Fibroblast of the aortic adventitia (primary cell): ENCODE results near the gene BMS1. TPM values are rescaled to one million over a fixed set of nuclear protein-coding genes. Genes with fewer than 3 reads are reported as not detected.

Experiments
- DNase-seq: peaks from one replicate; pipeline ENCODE4 v3.0.0-alpha.2; 2010; ENCODE audit warnings: low read depth
- H3K4me3 ChIP-seq: 2 replicates; pipeline ENCODE4 v1.5.1; 2011; ENCODE audit warnings: low read depth, mild to moderate bottlenecking, control low read depth, low read length, moderate library complexity
- total RNA-seq: library from RNA; depleted of rRNA; stranded (reverse); fragments of >200 nt; gene quantifications from 2 replicates; pipeline ENCODE4 v1.2.3, GENCODE V29; 2012; ENCODE audit warnings: low replicate concordance
- TF ChIP-seq, protein P1 (sequence below): IDR thresholded peaks from 2 replicates; pipeline ENCODE4 v1.5.1; 2011; ENCODE audit warnings: mild to moderate bottlenecking, low read length, control low read depth, inconsistent platforms; ENCODE audit not compliant: insufficient read depth

Gene BMS1
- total RNA-seq, 1 donor: 16.1 TPM

DNA sequence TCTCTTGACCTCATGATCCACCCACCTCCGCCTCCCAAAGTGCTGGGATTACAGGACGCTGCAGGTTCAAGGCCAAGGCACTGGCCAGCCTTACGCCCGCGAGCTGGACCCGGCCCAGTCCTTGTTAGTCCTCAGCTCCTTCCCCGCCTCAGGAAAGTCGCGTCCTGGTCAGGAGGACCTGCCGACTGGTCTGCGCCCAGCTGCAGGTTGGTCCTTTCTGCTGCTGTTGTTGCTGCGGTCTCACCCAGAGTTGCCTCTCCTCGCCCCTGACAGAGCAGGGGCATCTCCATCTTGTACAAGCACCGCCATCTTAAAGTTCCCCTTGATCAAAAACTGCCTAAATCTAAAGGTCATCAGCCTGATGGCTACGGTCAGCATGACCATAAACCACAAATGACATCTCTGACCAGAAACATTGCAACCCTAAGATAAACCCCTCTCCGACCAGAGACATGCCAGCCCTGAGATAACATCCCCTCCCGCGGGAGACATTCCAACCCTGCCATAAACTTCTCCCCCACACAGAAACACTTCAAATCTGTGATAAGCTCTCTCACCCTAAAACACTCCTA is 13.9 kb upstream of the BMS1 start:
- no peak for DNase-seq
- TF ChIP-seq, protein P1, sequence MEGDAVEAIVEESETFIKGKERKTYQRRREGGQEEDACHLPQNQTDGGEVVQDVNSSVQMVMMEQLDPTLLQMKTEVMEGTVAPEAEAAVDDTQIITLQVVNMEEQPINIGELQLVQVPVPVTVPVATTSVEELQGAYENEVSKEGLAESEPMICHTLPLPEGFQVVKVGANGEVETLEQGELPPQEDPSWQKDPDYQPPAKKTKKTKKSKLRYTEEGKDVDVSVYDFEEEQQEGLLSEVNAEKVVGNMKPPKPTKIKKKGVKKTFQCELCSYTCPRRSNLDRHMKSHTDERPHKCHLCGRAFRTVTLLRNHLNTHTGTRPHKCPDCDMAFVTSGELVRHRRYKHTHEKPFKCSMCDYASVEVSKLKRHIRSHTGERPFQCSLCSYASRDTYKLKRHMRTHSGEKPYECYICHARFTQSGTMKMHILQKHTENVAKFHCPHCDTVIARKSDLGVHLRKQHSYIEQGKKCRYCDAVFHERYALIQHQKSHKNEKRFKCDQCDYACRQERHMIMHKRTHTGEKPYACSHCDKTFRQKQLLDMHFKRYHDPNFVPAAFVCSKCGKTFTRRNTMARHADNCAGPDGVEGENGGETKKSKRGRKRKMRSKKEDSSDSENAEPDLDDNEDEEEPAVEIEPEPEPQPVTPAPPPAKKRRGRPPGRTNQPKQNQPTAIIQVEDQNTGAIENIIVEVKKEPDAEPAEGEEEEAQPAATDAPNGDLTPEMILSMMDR: no peak
- H3K4me3 ChIP-seq: no peak overlapping the region

DNA sequence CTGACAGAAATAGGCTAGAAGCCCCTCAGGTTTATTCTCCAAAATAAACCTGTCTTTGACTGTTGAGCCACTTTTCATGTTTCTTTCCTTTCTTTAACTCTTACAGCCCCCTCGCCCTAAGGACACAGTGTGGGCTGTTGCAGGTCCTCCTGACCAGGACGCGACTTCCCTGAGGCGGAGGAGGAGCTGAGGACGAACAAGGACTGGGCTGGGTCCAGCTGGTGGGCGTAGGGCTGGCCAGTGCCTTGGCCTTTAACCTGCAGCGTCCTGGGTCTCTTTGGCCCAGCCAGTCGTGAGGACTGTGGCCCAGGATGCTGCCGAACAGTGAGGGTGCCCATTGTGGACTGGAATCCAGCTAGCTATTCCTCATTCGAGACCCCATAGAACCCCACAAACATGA is 13.4 kb upstream of the BMS1 start:
- TF ChIP-seq, protein P1: no peak
- H3K4me3 ChIP-seq: no peak overlapping the region
- DNase-seq: no peak

DNA sequence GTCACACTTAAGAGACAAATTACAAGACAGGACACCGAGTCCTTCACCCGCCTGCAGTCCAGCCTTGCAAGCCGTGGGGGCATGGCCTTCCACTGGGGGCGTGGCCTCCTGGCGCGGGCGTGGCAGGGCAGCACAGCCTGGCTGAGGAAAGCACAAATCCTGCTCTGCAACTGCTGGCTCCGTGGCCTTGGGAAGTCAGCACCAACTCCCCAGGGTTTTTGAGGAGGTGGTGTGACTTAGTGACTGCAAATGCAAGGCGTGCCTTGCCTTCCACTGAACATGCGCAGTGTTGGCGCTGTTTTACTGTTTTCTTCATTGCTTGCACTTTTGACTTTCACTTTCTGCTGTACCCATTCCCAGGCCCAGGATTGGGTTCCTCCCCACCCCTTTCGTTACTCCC is 12.9 kb upstream of the BMS1 start:
- no peak overlapping the region for H3K4me3 ChIP-seq
- no peak for DNase-seq
- TF ChIP-seq, protein P1: no peak

DNA sequence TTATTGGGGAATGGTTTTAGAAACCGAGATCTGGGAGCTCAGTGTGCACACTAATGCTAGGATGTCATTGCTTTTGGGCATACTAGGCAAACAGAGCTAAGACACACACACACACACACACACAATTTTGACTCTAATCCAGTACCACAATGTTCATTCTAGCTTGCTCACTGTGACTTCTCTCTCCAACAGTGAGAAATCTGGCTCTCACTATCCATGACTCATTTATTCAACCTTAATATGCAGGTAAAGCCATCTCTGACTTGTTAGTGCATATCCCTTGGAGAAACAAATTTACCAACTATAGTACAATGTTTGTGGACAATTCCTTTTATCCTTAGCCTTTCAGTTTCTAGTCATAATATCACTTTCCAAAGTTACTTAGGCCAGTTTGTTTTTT is 5.9 kb upstream of the BMS1 start:
- DNase-seq: no peak

DNA sequence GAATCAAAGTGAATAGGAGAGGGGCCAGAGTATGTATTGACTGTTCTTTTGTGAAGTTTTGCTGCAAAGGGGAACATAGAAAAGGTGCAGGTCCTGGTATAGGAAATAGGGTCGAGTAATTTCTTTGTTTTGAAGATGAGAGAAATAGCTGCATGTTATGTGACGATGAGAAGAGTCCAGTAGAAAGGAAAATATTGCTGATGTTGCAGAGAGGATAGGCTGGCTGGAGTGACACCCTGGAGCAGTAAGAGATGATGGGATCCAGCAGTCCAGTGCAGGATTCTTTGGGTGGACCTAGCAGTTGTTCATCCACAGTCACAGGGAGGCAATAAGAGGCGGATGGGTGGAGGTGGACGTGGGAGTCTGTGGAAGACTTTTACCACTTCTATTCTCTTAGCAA is 2.1 kb upstream of the BMS1 start:
- H3K4me3 ChIP-seq: no peak overlapping the region
- TF ChIP-seq, protein P1: no peak
- DNase-seq: no peak

More for the DNA sequence above, 5.9 kb upstream of the BMS1 start:
- H3K4me3 ChIP-seq: no peak overlapping the region
- TF ChIP-seq, protein P1: no peak

DNA sequence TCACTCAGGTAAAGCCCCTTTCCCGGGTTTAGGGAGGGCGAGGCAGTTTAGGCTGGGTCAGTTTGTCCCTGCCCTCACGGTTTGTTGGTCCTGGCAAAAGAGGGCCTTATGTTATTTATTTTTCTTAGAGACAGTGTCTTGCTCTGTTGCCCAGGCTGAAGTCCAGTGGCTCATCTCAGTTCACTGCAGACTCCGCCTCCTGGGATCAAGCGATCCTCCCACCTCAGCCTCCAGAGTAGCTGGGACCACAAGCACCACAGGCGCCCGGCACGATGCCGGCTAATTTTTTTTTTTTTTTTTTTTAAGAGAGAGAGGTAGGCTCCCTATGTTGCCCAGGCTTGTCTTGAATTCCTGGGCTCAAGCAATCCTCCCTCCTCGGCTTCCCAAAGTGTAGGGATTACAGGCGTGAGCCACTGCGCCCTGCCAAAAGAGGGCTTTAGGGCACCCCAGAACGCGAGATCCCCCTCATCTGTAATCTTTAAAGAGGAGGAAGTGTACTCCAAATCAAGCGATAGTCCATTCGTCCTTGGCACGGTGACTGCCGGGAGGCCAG is 626 bp upstream of the BMS1 start:
- H3K4me3 ChIP-seq: peak overlapping the region; percentile 94
- no peak for DNase-seq
- TF ChIP-seq, protein P1: no peak

DNA sequence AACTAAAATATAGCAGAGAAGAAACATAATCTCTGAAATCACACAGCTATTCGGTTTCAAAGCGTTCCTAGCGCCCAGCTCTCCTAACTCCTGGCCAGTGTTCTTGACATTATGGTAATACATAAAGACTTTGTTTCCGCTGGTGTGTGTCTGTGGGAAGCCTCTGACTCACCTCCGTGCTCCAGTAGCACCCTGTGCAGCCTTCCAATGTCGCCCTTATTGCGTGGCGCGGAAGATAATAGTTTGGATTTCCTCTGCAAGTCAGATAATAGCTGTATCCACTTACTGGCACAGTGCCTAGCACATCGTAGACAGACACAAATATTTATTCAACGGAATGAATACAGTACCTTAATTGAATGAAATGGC is 570 bp downstream of the BMS1 start:
- DNase-seq: peak; percentile 51
- H3K4me3 ChIP-seq: peak overlapping the region; percentile 94
- TF ChIP-seq, protein P1: no peak
